A549 (cell line): ENCODE results near the gene COMMD3.

Experiments
- BHLHE40 ChIP-seq: IDR thresholded peaks from 2 replicates; pipeline ENCODE4 v1.6.1; 2012; ENCODE audit warnings: low read depth, low read length, inconsistent platforms
- CBX2 ChIP-seq: fragments of 200-600 bp; sonication (generic); IDR thresholded peaks from 2 replicates; pipeline ENCODE4 v1.6.1; 2016; ENCODE audit warnings: low read depth, mild to moderate bottlenecking, borderline replicate concordance
- CHD4 ChIP-seq: fragments of 200-600 bp; sonication (generic); IDR thresholded peaks from 2 replicates; pipeline ENCODE4 v1.6.1; 2016; ENCODE audit warnings: antibody characterized with exemption, mild to moderate bottlenecking, borderline replicate concordance
- PHF8 ChIP-seq: fragments of 200-600 bp; sonication (generic); IDR thresholded peaks from 2 replicates; pipeline ENCODE4 v1.6.1; 2016; ENCODE audit warnings: low read depth, mild to moderate bottlenecking, antibody characterized with exemption, moderate library complexity, borderline replicate concordance
- POLR2A ChIP-seq: IDR thresholded peaks from 2 replicates; pipeline ENCODE4 v1.6.1; 2012; ENCODE audit warnings: mild to moderate bottlenecking, low read length
- RAD21 ChIP-seq, 2 experiments: fragments of >200 bp in 1 of 2; sonication (Bioruptor Twin) in 1 of 2; formaldehyde crosslinking in 1 of 2; IDR thresholded peaks in 1 of 2; conservative IDR thresholded peaks in 1 of 2; 2 replicates in 1 of 2; 3 replicates in 1 of 2; pipeline ENCODE4 v1.6.1; 2012 to 2018; ENCODE audit warnings: inconsistent platforms in 1 of 2
- RFX5 ChIP-seq: fragments of 450-650 bp; IDR thresholded peaks from 2 replicates; pipeline ENCODE4 v1.7.1; 2014; ENCODE audit warnings: antibody characterized with exemption, mild to moderate bottlenecking, moderate library complexity
- SMC3 ChIP-seq: fragments of >200 bp; sonication (Bioruptor Twin); formaldehyde crosslinking; IDR thresholded peaks from 3 replicates; pipeline ENCODE4 v1.6.1; 2018; ENCODE audit warnings: inconsistent platforms
- ZC3H11A ChIP-seq: fragments of 450-650 bp; IDR thresholded peaks from 2 replicates; pipeline ENCODE4 v1.6.1; 2014; ENCODE audit warnings: antibody characterized with exemption, mild to moderate bottlenecking
- TF ChIP-seq, protein P1 (sequence below): fragments of 150-350 bp; IDR thresholded peaks from 2 replicates; pipeline ENCODE4 v1.6.1; 2014; ENCODE audit warnings: low read depth, mild to moderate bottlenecking, low read length
- TF ChIP-seq, protein P2 (sequence below): fragments of >200 bp; sonication (Bioruptor Twin); formaldehyde crosslinking; IDR thresholded peaks from 3 replicates; pipeline ENCODE4 v1.5.1; 2016
- TF ChIP-seq, protein P3 (sequence below): IDR thresholded peaks from 2 replicates; pipeline ENCODE4 v1.6.1; 2012
- TF ChIP-seq, protein P4 (sequence below): fragments of 200-600 bp; sonication (generic); IDR thresholded peaks from 2 replicates; pipeline ENCODE4 v1.6.1; 2016; ENCODE audit warnings: antibody characterized with exemption, mild to moderate bottlenecking, moderate library complexity

DNA sequence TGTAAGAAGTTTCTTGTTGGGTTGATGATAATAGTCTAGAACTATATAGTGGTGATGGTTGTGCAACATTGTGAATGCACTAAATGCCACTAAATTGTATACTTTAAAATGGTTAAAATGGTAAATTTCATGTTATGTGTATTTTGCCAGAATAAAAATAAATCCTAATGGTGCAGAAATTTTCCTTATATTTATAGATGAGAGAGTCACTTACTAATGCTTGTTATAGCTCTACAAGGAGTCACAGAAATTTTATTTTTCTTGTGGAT lies 50.2 kb downstream of the COMMD3 start:
- TF ChIP-seq, protein P1, sequence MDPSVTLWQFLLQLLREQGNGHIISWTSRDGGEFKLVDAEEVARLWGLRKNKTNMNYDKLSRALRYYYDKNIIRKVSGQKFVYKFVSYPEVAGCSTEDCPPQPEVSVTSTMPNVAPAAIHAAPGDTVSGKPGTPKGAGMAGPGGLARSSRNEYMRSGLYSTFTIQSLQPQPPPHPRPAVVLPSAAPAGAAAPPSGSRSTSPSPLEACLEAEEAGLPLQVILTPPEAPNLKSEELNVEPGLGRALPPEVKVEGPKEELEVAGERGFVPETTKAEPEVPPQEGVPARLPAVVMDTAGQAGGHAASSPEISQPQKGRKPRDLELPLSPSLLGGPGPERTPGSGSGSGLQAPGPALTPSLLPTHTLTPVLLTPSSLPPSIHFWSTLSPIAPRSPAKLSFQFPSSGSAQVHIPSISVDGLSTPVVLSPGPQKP = no peak
- TF ChIP-seq CHD4 (no peak), RFX5 (no peak), BHLHE40 (no peak), SMC3 (no peak), RAD21 (conservative IDR thresholded peaks at IDR 0.05 in 1 of 2, IDR thresholded peaks at IDR 0.05 in 1 of 2) (no peak), POLR2A (no peak), PHF8 (no peak), ZC3H11A (no peak), CBX2 (no peak)
- TF ChIP-seq, protein P2, sequence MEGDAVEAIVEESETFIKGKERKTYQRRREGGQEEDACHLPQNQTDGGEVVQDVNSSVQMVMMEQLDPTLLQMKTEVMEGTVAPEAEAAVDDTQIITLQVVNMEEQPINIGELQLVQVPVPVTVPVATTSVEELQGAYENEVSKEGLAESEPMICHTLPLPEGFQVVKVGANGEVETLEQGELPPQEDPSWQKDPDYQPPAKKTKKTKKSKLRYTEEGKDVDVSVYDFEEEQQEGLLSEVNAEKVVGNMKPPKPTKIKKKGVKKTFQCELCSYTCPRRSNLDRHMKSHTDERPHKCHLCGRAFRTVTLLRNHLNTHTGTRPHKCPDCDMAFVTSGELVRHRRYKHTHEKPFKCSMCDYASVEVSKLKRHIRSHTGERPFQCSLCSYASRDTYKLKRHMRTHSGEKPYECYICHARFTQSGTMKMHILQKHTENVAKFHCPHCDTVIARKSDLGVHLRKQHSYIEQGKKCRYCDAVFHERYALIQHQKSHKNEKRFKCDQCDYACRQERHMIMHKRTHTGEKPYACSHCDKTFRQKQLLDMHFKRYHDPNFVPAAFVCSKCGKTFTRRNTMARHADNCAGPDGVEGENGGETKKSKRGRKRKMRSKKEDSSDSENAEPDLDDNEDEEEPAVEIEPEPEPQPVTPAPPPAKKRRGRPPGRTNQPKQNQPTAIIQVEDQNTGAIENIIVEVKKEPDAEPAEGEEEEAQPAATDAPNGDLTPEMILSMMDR = no peak
- TF ChIP-seq, protein P3, sequence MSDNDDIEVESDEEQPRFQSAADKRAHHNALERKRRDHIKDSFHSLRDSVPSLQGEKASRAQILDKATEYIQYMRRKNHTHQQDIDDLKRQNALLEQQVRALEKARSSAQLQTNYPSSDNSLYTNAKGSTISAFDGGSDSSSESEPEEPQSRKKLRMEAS = no peak
- TF ChIP-seq, protein P4, sequence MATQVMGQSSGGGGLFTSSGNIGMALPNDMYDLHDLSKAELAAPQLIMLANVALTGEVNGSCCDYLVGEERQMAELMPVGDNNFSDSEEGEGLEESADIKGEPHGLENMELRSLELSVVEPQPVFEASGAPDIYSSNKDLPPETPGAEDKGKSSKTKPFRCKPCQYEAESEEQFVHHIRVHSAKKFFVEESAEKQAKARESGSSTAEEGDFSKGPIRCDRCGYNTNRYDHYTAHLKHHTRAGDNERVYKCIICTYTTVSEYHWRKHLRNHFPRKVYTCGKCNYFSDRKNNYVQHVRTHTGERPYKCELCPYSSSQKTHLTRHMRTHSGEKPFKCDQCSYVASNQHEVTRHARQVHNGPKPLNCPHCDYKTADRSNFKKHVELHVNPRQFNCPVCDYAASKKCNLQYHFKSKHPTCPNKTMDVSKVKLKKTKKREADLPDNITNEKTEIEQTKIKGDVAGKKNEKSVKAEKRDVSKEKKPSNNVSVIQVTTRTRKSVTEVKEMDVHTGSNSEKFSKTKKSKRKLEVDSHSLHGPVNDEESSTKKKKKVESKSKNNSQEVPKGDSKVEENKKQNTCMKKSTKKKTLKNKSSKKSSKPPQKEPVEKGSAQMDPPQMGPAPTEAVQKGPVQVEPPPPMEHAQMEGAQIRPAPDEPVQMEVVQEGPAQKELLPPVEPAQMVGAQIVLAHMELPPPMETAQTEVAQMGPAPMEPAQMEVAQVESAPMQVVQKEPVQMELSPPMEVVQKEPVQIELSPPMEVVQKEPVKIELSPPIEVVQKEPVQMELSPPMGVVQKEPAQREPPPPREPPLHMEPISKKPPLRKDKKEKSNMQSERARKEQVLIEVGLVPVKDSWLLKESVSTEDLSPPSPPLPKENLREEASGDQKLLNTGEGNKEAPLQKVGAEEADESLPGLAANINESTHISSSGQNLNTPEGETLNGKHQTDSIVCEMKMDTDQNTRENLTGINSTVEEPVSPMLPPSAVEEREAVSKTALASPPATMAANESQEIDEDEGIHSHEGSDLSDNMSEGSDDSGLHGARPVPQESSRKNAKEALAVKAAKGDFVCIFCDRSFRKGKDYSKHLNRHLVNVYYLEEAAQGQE = no peak
